BJ (cell line): Measurements from ENCODE around the gene MICA. TPM values are rescaled to one million over a fixed set of nuclear protein-coding genes. Genes with fewer than 3 reads are reported as not detected.
"Not testable (repeated sequence)": the region's sequence is repeated elsewhere in the genome, so short reads cannot be mapped to it uniquely, and the experiment has no call there.

Source experiments
- CTCF ChIA-PET: fragments of 350-600 bp; formaldehyde crosslinking; extraction: SDS; loops from one replicate; lab custom pipeline; 2021; ENCODE audit warnings: antibody characterized with exemption, inconsistent platforms; lab: Yijun Ruan, JAX
- POLR2A ChIA-PET: fragments of 300-600 bp; sonication (Branson Sonifier 250); formaldehyde crosslinking; extraction: SDS; loops from one replicate; lab custom pipeline; 2021; ENCODE audit warnings: antibody characterized with exemption; lab: Charles Lee
- DNase-seq: peaks from one replicate; pipeline ENCODE4 v3.0.0-alpha.2; 2011; ENCODE audit warnings: low read depth
- H3K27me3 ChIP-seq: 2 replicates; pipeline ENCODE4 v1.6.0; 2011; ENCODE audit warnings: low read length; ENCODE audit not compliant: control insufficient read depth, insufficient read depth
- H3K36me3 ChIP-seq: 2 replicates; pipeline ENCODE4 v1.5.1; 2011; ENCODE audit warnings: low read length; ENCODE audit not compliant: control insufficient read depth, insufficient read depth
- H3K4me3 ChIP-seq: 2 replicates; pipeline ENCODE4 v1.5.1; 2011; ENCODE audit warnings: low read depth, mild to moderate bottlenecking, control low read depth, low read length
- CTCF ChIP-seq: IDR thresholded peaks from 2 replicates; pipeline ENCODE4 v1.5.1; 2011; ENCODE audit warnings: low read depth, mild to moderate bottlenecking, control low read depth, inconsistent platforms, low read length, moderate library complexity; ENCODE audit not compliant: insufficient read depth
- polyA plus RNA-seq: library from polyadenylated mRNA; depleted of rRNA; stranded (reverse); fragments of >200 nt; gene quantifications from 2 replicates; pipeline ENCODE4 v1.2.3, GENCODE V29; 2011

The MICA gene
- polyA plus RNA-seq, 1 experiment: 96.1 TPM

- no peak for DNase-seq
- no peaks in the 10 kb centered on the region for H3K27me3 ChIP-seq
- POLR2A ChIA-PET: no interaction called here
- no peak for TF ChIP-seq CTCF
- no peaks in the 10 kb centered on the region for H3K36me3 ChIP-seq
- no peak overlapping the region for H3K4me3 ChIP-seq
- CTCF ChIA-PET: no interaction called here
Observed at GRCh38 chr6:31422587-31422986, 19.2 kb downstream of the MICA start.

- no peak for DNase-seq
- POLR2A ChIA-PET: no interaction called here
- no peaks in the 10 kb centered on the region for H3K36me3 ChIP-seq
- no peak for TF ChIP-seq CTCF
- no peak overlapping the region for H3K4me3 ChIP-seq
- CTCF ChIA-PET: no interaction called here
- H3K27me3 ChIP-seq: no peaks in the 10 kb centered on the region
Observed at GRCh38 chr6:31423550-31423949, 20.2 kb downstream of the MICA start.

- POLR2A ChIA-PET: no interaction called here
- Histone ChIP-seq H3K27me3 (no peaks in the 10 kb centered on the region), H3K36me3 (no peaks in the 10 kb centered on the region), H3K4me3 (no peak overlapping the region)
- DNase-seq: no peak
- TF ChIP-seq CTCF: no peak
- CTCF ChIA-PET: no interaction called here
Observed at GRCh38 chr6:31426395-31427354, 23.3 kb downstream of the MICA start.

- CTCF ChIA-PET: interaction anchor here (1.1 to 2.2 kb wide), 4 partner anchors 9 to 31 kb away, joined by 3 to 16 read pairs (median 6); no protein-coding TSS in a partner anchor
- H3K4me3 ChIP-seq: no peak overlapping the region
- TF ChIP-seq CTCF: no peak
Observed at GRCh38 chr6:31430449-31430848, 27.1 kb downstream of the MICA start.

GRCh38 chr6:31435051-31435450 lies 31.7 kb downstream of the MICA start:
- H3K4me3 ChIP-seq, H3K36me3 ChIP-seq, H3K27me3 ChIP-seq, DNase-seq, CTCF ChIA-PET, POLR2A ChIA-PET: not testable (repeated sequence)

More at GRCh38 chr6:31430449-31430848, 27.1 kb downstream of the MICA start:
- H3K36me3 ChIP-seq: no peaks in the 10 kb centered on the region
- no peak for DNase-seq
- no peaks in the 10 kb centered on the region for H3K27me3 ChIP-seq
- POLR2A ChIA-PET: no interaction called here
